Measurements from ENCODE around the gene RANBP17.

DNA sequence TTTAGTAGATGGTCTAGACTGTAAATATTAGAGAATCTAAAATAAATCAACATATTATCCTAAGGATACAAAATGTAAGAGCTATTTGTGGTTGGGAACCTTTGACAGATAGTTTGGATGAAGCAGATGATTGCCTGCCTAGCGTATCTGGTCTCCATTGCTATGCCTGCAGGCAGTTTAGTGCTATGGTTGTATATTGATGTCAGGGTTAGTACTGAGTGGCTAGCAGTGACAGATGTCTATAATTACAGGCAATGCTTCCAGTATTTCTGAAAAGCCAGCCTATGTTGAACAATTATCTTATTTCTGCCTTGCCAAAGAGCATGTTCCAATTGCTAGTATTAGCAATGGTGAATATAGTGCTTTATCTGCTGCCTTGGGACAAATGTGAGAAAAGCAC lies 296.0 kb downstream of the RANBP17 start:
- TF ChIP-seq, protein P1, sequence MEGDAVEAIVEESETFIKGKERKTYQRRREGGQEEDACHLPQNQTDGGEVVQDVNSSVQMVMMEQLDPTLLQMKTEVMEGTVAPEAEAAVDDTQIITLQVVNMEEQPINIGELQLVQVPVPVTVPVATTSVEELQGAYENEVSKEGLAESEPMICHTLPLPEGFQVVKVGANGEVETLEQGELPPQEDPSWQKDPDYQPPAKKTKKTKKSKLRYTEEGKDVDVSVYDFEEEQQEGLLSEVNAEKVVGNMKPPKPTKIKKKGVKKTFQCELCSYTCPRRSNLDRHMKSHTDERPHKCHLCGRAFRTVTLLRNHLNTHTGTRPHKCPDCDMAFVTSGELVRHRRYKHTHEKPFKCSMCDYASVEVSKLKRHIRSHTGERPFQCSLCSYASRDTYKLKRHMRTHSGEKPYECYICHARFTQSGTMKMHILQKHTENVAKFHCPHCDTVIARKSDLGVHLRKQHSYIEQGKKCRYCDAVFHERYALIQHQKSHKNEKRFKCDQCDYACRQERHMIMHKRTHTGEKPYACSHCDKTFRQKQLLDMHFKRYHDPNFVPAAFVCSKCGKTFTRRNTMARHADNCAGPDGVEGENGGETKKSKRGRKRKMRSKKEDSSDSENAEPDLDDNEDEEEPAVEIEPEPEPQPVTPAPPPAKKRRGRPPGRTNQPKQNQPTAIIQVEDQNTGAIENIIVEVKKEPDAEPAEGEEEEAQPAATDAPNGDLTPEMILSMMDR (IDR thresholded peaks at IDR 0.05) = no peak
- TF ChIP-seq EP300 (IDR thresholded peaks at IDR 0.05) = no peak
- TF ChIP-seq POLR2A (IDR thresholded peaks at IDR 0.05) = no peak
- no peak for TF ChIP-seq POLR2AphosphoS5 (IDR thresholded peaks at IDR 0.05)
